Subcutaneous adipose tissue (tissue), 4 donors: Measurements from ENCODE around the gene ZFYVE19. TPM values are rescaled to one million over a fixed set of nuclear protein-coding genes. Genes with fewer than 3 reads are reported as not detected.

Experiments used
- total RNA-seq, 4 donors: library from RNA; depleted of rRNA; stranded (reverse); fragments of >200 nt; gene quantifications; one replicate each; pipeline ENCODE4 v1.1.0, GENCODE V29; 2016
- TF ChIP-seq, protein P1 (sequence below): fragments of 450-650 bp; IDR thresholded peaks from one replicate; pipeline ENCODE4 v1.5.1; 2016; ENCODE audit warnings: low read depth, mild to moderate bottlenecking, control low read depth, antibody characterized with exemption, moderate library complexity

ZFYVE19 gene, protein sequence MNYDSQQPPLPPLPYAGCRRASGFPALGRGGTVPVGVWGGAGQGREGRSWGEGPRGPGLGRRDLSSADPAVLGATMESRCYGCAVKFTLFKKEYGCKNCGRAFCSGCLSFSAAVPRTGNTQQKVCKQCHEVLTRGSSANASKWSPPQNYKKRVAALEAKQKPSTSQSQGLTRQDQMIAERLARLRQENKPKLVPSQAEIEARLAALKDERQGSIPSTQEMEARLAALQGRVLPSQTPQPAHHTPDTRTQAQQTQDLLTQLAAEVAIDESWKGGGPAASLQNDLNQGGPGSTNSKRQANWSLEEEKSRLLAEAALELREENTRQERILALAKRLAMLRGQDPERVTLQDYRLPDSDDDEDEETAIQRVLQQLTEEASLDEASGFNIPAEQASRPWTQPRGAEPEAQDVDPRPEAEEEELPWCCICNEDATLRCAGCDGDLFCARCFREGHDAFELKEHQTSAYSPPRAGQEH
- total RNA-seq: 10 to 100 TPM; 16.1 to 25.5 (median 19.3) TPM

GRCh38 chr15:40807028-40807887 lies at the start of gene ZFYVE19, which contains the start of gene DNAJC17:
TSS of gene ZFYVE19 (plus strand) at chr15:40807089. CDS start at chr15:40807590, 501 bp downstream.
TSS of gene DNAJC17 (minus strand) at chr15:40807473. CDS start at chr15:40807446, 27 bp downstream.
- TF ChIP-seq, protein P1, sequence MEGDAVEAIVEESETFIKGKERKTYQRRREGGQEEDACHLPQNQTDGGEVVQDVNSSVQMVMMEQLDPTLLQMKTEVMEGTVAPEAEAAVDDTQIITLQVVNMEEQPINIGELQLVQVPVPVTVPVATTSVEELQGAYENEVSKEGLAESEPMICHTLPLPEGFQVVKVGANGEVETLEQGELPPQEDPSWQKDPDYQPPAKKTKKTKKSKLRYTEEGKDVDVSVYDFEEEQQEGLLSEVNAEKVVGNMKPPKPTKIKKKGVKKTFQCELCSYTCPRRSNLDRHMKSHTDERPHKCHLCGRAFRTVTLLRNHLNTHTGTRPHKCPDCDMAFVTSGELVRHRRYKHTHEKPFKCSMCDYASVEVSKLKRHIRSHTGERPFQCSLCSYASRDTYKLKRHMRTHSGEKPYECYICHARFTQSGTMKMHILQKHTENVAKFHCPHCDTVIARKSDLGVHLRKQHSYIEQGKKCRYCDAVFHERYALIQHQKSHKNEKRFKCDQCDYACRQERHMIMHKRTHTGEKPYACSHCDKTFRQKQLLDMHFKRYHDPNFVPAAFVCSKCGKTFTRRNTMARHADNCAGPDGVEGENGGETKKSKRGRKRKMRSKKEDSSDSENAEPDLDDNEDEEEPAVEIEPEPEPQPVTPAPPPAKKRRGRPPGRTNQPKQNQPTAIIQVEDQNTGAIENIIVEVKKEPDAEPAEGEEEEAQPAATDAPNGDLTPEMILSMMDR: no peak

GRCh38 chr15:40759961-40760360 lies 46.9 kb upstream of the ZFYVE19 start:
- TF ChIP-seq, protein P1: no peak

DNA sequence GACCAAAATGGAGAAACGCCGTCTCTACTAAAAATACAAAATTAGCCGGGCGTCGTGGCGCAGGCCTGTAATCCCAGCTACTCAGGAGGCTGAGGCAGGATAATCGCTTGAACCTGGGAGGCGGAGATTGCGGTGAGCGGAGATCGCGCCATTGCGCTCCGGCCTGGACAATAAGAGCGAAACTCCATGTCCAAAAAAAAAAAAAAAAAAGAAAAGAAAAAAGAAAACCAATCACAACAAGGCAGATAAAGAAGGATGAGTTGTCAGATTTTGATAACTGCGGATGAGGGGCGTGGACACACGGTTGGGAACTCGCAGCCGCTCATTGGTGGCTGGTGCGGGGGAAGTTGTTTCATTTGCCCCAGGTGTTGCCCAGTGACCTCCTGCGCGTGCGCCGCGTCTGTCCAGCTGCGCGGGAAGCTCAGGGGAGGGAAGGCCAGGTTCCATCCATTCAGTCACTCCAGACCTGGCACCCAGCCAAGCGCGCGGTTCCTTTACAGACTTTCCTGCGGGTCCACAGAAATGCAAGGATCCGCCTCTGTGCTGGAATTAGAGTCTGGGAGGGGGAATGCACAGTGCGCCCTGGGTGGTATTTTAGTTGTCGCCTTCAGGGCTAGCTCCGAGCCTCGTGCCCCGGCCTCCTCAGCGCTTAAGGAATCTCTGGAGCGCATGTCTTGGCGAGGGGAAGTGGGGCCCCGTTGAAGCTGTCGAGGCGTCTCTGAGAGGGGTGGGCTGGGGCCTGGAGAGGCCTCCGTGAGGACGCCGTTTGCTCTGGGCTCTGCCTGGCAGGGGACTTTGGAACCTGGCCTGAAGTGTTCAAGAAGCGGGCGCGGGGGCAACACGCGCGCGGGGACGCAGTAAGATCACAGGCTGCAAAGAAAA lies 43.7 kb upstream of the ZFYVE19 start:
- TF ChIP-seq, protein P1: no peak

DNA sequence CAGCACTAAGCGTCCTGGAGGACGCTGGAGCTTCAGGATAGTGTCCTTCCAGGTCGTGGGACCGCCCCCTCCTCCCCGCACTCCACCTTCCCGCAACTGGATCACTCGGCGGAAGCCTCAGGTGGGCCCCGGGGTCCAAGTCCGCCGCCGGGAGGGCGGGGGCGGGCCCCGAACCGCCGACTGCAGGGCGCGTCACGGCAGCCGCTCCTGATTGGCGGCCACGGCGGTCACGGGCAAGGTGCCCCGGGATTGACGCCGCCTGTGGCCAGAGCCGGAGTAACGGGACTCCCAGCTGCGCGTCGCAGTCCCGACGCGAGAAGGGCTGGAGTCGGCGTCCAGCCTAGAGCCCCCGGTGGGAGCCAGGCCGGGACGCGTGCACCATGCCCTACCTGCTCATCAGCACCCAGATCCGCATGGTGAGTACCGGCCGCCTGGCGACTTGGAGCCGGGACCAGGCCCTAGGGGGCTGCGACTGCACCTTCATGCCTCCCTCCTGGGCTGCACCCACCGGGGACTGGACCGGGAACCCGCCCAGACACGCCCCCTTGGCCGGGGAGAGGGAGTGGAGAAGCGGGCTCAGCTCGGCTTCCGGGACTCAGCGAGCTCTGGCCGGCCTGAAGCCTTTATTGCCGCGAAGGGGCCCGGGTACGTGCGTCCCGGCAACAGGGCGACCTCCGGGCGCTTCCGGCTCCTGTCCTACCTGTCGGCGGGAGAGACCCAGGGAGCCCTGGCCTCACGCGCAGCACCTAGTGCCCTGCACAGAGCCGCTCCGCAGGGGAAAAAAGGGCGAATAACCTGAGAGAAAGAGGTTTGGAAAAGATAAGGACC lies 42.9 kb upstream of the ZFYVE19 start, which contains the start of gene GCHFR:
Gene GCHFR (plus strand): TSS at position 268 of the 828 bp plus-strand sequence. CDS start 113 bp downstream, at position 381.
- TF ChIP-seq, protein P1: no peak

DNA sequence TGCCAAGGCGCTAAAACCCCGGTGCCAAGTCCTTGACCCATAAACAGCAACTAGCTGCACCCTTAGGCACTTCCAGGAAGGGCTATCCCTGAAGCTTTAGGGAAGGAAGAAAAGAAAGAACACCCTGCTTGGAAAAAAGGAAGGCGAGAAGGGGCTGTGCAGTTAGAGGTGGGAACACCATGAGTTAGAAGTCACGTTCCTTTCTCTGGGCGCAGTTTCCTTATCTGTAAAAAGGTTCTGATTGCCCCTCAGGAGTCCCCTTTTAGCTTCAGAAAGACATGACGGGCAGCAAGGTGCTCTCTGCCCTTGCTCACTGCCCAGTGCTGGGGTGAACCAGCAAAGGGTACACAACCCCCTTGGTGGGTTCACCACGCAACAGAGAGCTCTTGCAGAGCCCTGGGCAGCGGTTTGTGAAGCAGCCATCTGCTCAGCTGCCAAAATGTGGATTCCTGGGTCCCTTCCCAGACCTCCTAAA lies 42.2 kb upstream of the ZFYVE19 start:
- TF ChIP-seq, protein P1: no peak

GRCh38 chr15:40766194-40766815 lies 40.6 kb upstream of the ZFYVE19 start:
- TF ChIP-seq, protein P1: no peak
